ENCODE data around the gene UVRAG. TPM values are rescaled to one million over a fixed set of nuclear protein-coding genes. Genes with fewer than 3 reads are reported as not detected.

Gene UVRAG
- total and polyA plus RNA-seq, 2 of the 4 experiments (the other 2 are of a cell fraction) = 5.6 to 10.9 TPM

DNA sequence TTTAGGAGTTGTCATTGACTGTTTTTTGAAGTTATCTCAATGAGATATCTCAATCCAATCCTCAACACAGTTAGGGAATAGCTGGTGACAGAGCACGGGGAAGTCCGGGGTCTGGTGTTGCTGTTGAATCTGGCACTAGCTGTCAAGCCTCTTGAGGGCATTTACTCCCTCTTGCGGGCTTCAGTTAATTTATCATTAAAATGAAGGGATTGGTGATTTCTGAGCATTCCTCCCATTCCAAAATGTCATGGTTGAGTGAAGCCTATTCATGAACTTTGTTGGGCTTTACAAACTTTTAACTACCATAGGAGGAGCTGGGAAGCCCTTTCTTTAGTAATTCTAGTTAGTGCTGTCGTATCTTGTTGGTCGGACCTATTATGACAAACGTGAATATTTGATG is 40.2 kb downstream of the UVRAG start:
- Histone ChIP-seq H2AK5ac (ENCODE audit: low read depth, low read length) (no peak overlapping the region), H3K36me3 (ENCODE audit: control insufficient read depth, insufficient read depth, low read length) (no peaks in the 10 kb centered on the region), H3K9me1 (ENCODE audit: insufficient read depth, low read length) (no peaks in the 10 kb centered on the region), H3K4ac (ENCODE audit: low read depth, low read length) (no peak overlapping the region), H2AFZ (replicated peaks; ENCODE audit: low read length, poor library complexity) (no peak overlapping the region), H4K91ac (ENCODE audit: insufficient read depth, low read depth, low read length) (no peak overlapping the region), H3K9me3 (ENCODE audit: control insufficient read depth, insufficient read depth, low read length) (no peaks in the 10 kb centered on the region), H3K4me1 (ENCODE audit: control insufficient read depth, insufficient read depth, low read length) (no peaks in the 10 kb centered on the region; the same call in 1 of the 2 replicates), H3K9ac (ENCODE audit: low read depth, low read length) (no peak overlapping the region), H3K27ac (ENCODE audit: insufficient read depth, low read length) (no peak overlapping the region), H3K56ac (ENCODE audit: extremely low read depth, insufficient read depth, low read length) (no peak overlapping the region), H3K27me3 (ENCODE audit: control insufficient read depth, insufficient read depth, low read length) (no peaks in the 10 kb centered on the region), H2BK20ac (ENCODE audit: low read depth, low read length) (no peak overlapping the region), H2AK9ac (replicated peaks; ENCODE audit: low read depth, low read length, poor library complexity) (no peak overlapping the region), H3K4me3 (ENCODE audit: insufficient read depth, low read depth, low read length) (no peak overlapping the region), H4K20me1 (ENCODE audit: insufficient read depth, low read length) (no peaks in the 10 kb centered on the region), H4K8ac (ENCODE audit: low read depth in 2 of 2, low read length in 2 of 2) (no peak overlapping the region), H3K14ac (replicated peaks; ENCODE audit: low read depth, low read length) (no peak overlapping the region), H3K79me1 (ENCODE audit: low read depth in 1 of 2, low read length in 2 of 2) (peaks cover 26% of the 10 kb centered on the region in 2 experiments), H2BK120ac (ENCODE audit: low read depth, low read length) (no peak overlapping the region), H3K18ac (ENCODE audit: low read depth, low read length) (no peak overlapping the region), H2BK5ac (ENCODE audit: low read depth, low read length, poor library complexity, severe bottlenecking) (no peak overlapping the region), H2BK15ac (ENCODE audit: low read depth, low read length) (no peak overlapping the region), H3K23ac (ENCODE audit: low read depth, low read length) (no peak overlapping the region), H3K4me2 (ENCODE audit: low read depth, low read length) (no peak overlapping the region), H4K5ac (ENCODE audit: low read depth, low read length) (no peak overlapping the region)
- intact Hi-C loops (cut with micrococcal nuclease) = no loop called here
- TF ChIP-seq MXI1 (IDR thresholded peaks at IDR 0.05; ENCODE audit: borderline replicate concordance, low read depth, low read length) = no peak
- TF ChIP-seq, protein P1, sequence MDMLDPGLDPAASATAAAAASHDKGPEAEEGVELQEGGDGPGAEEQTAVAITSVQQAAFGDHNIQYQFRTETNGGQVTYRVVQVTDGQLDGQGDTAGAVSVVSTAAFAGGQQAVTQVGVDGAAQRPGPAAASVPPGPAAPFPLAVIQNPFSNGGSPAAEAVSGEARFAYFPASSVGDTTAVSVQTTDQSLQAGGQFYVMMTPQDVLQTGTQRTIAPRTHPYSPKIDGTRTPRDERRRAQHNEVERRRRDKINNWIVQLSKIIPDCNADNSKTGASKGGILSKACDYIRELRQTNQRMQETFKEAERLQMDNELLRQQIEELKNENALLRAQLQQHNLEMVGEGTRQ (IDR thresholded peaks at IDR 0.05; ENCODE audit: low read depth, low read length) = no peak
- no peak for TF ChIP-seq CHD1 (IDR thresholded peaks at IDR 0.05; ENCODE audit: low read depth, low read length)
- TF ChIP-seq FOS (IDR thresholded peaks at IDR 0.05; ENCODE audit: low read depth, low read length) = no peak
- TF ChIP-seq CEBPB (IDR thresholded peaks at IDR 0.05; ENCODE audit: low read depth, low read length) = no peak
- no peak for TF ChIP-seq BHLHE40 (IDR thresholded peaks at IDR 0.05; ENCODE audit: low read depth, low read length)
- no peak for TF ChIP-seq MAFK (IDR thresholded peaks at IDR 0.05; ENCODE audit: low read depth, low read length)
- TF ChIP-seq SMC3 (IDR thresholded peaks at IDR 0.05; ENCODE audit: low read depth, low read length) = no peak
- TF ChIP-seq RCOR1 (IDR thresholded peaks at IDR 0.05; ENCODE audit: insufficient replicate concordance, low read length) = no peak
- TF ChIP-seq, protein P2, sequence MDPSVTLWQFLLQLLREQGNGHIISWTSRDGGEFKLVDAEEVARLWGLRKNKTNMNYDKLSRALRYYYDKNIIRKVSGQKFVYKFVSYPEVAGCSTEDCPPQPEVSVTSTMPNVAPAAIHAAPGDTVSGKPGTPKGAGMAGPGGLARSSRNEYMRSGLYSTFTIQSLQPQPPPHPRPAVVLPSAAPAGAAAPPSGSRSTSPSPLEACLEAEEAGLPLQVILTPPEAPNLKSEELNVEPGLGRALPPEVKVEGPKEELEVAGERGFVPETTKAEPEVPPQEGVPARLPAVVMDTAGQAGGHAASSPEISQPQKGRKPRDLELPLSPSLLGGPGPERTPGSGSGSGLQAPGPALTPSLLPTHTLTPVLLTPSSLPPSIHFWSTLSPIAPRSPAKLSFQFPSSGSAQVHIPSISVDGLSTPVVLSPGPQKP (IDR thresholded peaks at IDR 0.05; ENCODE audit: borderline replicate concordance, low read depth, low read length) = no peak
- TF ChIP-seq, protein P3, sequence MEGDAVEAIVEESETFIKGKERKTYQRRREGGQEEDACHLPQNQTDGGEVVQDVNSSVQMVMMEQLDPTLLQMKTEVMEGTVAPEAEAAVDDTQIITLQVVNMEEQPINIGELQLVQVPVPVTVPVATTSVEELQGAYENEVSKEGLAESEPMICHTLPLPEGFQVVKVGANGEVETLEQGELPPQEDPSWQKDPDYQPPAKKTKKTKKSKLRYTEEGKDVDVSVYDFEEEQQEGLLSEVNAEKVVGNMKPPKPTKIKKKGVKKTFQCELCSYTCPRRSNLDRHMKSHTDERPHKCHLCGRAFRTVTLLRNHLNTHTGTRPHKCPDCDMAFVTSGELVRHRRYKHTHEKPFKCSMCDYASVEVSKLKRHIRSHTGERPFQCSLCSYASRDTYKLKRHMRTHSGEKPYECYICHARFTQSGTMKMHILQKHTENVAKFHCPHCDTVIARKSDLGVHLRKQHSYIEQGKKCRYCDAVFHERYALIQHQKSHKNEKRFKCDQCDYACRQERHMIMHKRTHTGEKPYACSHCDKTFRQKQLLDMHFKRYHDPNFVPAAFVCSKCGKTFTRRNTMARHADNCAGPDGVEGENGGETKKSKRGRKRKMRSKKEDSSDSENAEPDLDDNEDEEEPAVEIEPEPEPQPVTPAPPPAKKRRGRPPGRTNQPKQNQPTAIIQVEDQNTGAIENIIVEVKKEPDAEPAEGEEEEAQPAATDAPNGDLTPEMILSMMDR (conservative IDR thresholded peaks at IDR 0.05; ENCODE audit: low read depth, low read length) = no peak
- no peak for TF ChIP-seq MAZ (IDR thresholded peaks at IDR 0.05; ENCODE audit: borderline replicate concordance, low read depth, low read length)
- ATAC-seq (ENCODE audit: low read depth) (no peak), DNase-seq (no peak)
- in situ Hi-C loops (cut with MboI; ENCODE audit: low sequenced_read_pairs) = no loop called here
- POLR2A ChIA-PET (ENCODE audit: unreplicated experiment) = no interaction called here
- CTCF ChIA-PET = interaction anchor here (0.6 kb wide), 1 partner anchor 7 kb away, joined by 3 read pairs; no protein-coding TSS in a partner anchor
- WGBS, 2 experiments (ENCODE audit: extremely low coverage in 2 of 2, insufficient read length in 1 of 2) = no CpG with 5 or more reads among the region's 6 CpGs
- dilution Hi-C loops (cut with HindIII; ENCODE audit: low sequenced_read_pairs, unreplicated experiment) = no loop called here
- no TSS peak for BruUV-seq (replicated peaks)

Measured in IMR-90 (cell line).